Measurements from ENCODE around the gene TMPRSS2. TPM values are rescaled to one million over a fixed set of nuclear protein-coding genes. Genes with fewer than 3 reads are reported as not detected.

Gene TMPRSS2
- not detected in 2 replicates for total RNA-seq

GRCh38 chr21:41507521-41508414 lies at the start of gene TMPRSS2:
TMPRSS2 (minus strand) TSS chr21:41508158; CDS start chr21:41498133, 10,025 bp downstream.
- Mint-ChIP-seq H3K36me3 (ENCODE audit: low read depth) (no peaks in the 10 kb centered on the region), H3K4me3 (no peak within 1 kb of the TSS), H3K27ac (no peak within 1 kb of the TSS), H3K27me3 (ENCODE audit: insufficient read depth) (peaks cover 35% of the 10 kb centered on the region), H3K4me1 (ENCODE audit: low read depth) (no peaks in the 10 kb centered on the region), H3K9me3 (no peaks in the 10 kb centered on the region)
- intact Hi-C loops (cut with micrococcal nuclease): no loop called here
- DNase-seq (ENCODE audit: low spot score): no peak

GRCh38 chr21:41555057-41555456 lies 47.1 kb upstream of the TMPRSS2 start:
- Mint-ChIP-seq H3K9me3 (no peaks in the 10 kb centered on the region), H3K4me3 (no peak overlapping the region), H3K4me1 (ENCODE audit: low read depth) (peaks cover 4% of the 10 kb centered on the region), H3K27me3 (ENCODE audit: insufficient read depth) (peaks cover 19% of the 10 kb centered on the region), H3K27ac (no peak overlapping the region), H3K36me3 (ENCODE audit: low read depth) (no peaks in the 10 kb centered on the region)
- DNase-seq (ENCODE audit: low spot score): no peak
- intact Hi-C loops (cut with micrococcal nuclease): no loop called here

- Mint-ChIP-seq H3K27ac (no peak overlapping the region), H3K36me3 (ENCODE audit: low read depth) (no peaks in the 10 kb centered on the region), H3K4me3 (no peak overlapping the region), H3K9me3 (no peaks in the 10 kb centered on the region), H3K27me3 (ENCODE audit: insufficient read depth) (peaks cover 6% of the 10 kb centered on the region), H3K4me1 (ENCODE audit: low read depth) (no peaks in the 10 kb centered on the region)
- DNase-seq (ENCODE audit: low spot score): no peak
- intact Hi-C loops (cut with micrococcal nuclease): no loop called here
Observed at GRCh38 chr21:41552254-41552653, 44.3 kb upstream of the TMPRSS2 start.

GRCh38 chr21:41548781-41549180 lies 40.8 kb upstream of the TMPRSS2 start:
- DNase-seq (ENCODE audit: low spot score): no peak
- no peaks in the 10 kb centered on the region for H3K4me1 Mint-ChIP-seq (ENCODE audit: low read depth)
- peaks cover 7% of the 10 kb centered on the region for H3K27me3 Mint-ChIP-seq (ENCODE audit: insufficient read depth)
- intact Hi-C loops (cut with micrococcal nuclease): no loop called here
- no peak overlapping the region for H3K27ac Mint-ChIP-seq
- H3K4me3 Mint-ChIP-seq: no peak overlapping the region
- H3K9me3 Mint-ChIP-seq: no peaks in the 10 kb centered on the region
- no peaks in the 10 kb centered on the region for H3K36me3 Mint-ChIP-seq (ENCODE audit: low read depth)

GRCh38 chr21:41547111-41547510 lies 39.2 kb upstream of the TMPRSS2 start:
- intact Hi-C loops (cut with micrococcal nuclease): no loop called here
- no peaks in the 10 kb centered on the region for H3K36me3 Mint-ChIP-seq (ENCODE audit: low read depth)
- no peaks in the 10 kb centered on the region for H3K4me1 Mint-ChIP-seq (ENCODE audit: low read depth)
- no peak for DNase-seq (ENCODE audit: low spot score)
- H3K4me3 Mint-ChIP-seq: no peak overlapping the region
- H3K27me3 Mint-ChIP-seq (ENCODE audit: insufficient read depth): peaks cover 10% of the 10 kb centered on the region
- H3K27ac Mint-ChIP-seq: no peak overlapping the region
- no peaks in the 10 kb centered on the region for H3K9me3 Mint-ChIP-seq

GRCh38 chr21:41545500-41546359 lies 37.8 kb upstream of the TMPRSS2 start:
- Mint-ChIP-seq H3K27ac (no peak overlapping the region), H3K4me3 (no peak overlapping the region), H3K9me3 (no peaks in the 10 kb centered on the region), H3K36me3 (ENCODE audit: low read depth) (no peaks in the 10 kb centered on the region), H3K4me1 (ENCODE audit: low read depth) (no peaks in the 10 kb centered on the region), H3K27me3 (ENCODE audit: insufficient read depth) (peaks cover 10% of the 10 kb centered on the region)
- no peak for DNase-seq (ENCODE audit: low spot score)
- intact Hi-C loops (cut with micrococcal nuclease): no loop called here

GRCh38 chr21:41542727-41543126 lies 34.8 kb upstream of the TMPRSS2 start:
- no peaks in the 10 kb centered on the region for H3K9me3 Mint-ChIP-seq
- H3K4me1 Mint-ChIP-seq (ENCODE audit: low read depth): no peaks in the 10 kb centered on the region
- no peaks in the 10 kb centered on the region for H3K36me3 Mint-ChIP-seq (ENCODE audit: low read depth)
- H3K4me3 Mint-ChIP-seq: no peak overlapping the region
- intact Hi-C loops (cut with micrococcal nuclease): no loop called here
- peaks cover 17% of the 10 kb centered on the region for H3K27me3 Mint-ChIP-seq (ENCODE audit: insufficient read depth)
- no peak overlapping the region for H3K27ac Mint-ChIP-seq
- no peak for DNase-seq (ENCODE audit: low spot score)

- Mint-ChIP-seq H3K36me3 (ENCODE audit: low read depth) (no peaks in the 10 kb centered on the region), H3K4me1 (ENCODE audit: low read depth) (no peaks in the 10 kb centered on the region), H3K9me3 (no peaks in the 10 kb centered on the region), H3K27me3 (ENCODE audit: insufficient read depth) (peaks cover 11% of the 10 kb centered on the region), H3K4me3 (no peak overlapping the region), H3K27ac (no peak overlapping the region)
- intact Hi-C loops (cut with micrococcal nuclease): no loop called here
- no peak for DNase-seq (ENCODE audit: low spot score)
Observed at GRCh38 chr21:41537356-41537755, 29.4 kb upstream of the TMPRSS2 start.

- no peak overlapping the region for H3K27ac Mint-ChIP-seq
- intact Hi-C loops (cut with micrococcal nuclease): no loop called here
- no peak for DNase-seq (ENCODE audit: low spot score)
- H3K36me3 Mint-ChIP-seq (ENCODE audit: low read depth): no peaks in the 10 kb centered on the region
- no peak overlapping the region for H3K4me3 Mint-ChIP-seq
- H3K4me1 Mint-ChIP-seq (ENCODE audit: low read depth): no peaks in the 10 kb centered on the region
- no peaks in the 10 kb centered on the region for H3K9me3 Mint-ChIP-seq
- H3K27me3 Mint-ChIP-seq (ENCODE audit: insufficient read depth): peaks cover 11% of the 10 kb centered on the region
Observed at GRCh38 chr21:41536827-41537103, 28.8 kb upstream of the TMPRSS2 start.

- peaks cover 11% of the 10 kb centered on the region for H3K27me3 Mint-ChIP-seq (ENCODE audit: insufficient read depth)
- no peak for DNase-seq (ENCODE audit: low spot score)
- H3K9me3 Mint-ChIP-seq: no peaks in the 10 kb centered on the region
- no peak overlapping the region for H3K4me3 Mint-ChIP-seq
- H3K36me3 Mint-ChIP-seq (ENCODE audit: low read depth): no peaks in the 10 kb centered on the region
- H3K4me1 Mint-ChIP-seq (ENCODE audit: low read depth): no peaks in the 10 kb centered on the region
- intact Hi-C loops (cut with micrococcal nuclease): no loop called here
- H3K27ac Mint-ChIP-seq: no peak overlapping the region
Observed at GRCh38 chr21:41536076-41536826, 28.3 kb upstream of the TMPRSS2 start.

GRCh38 chr21:41530366-41530765 lies 22.4 kb upstream of the TMPRSS2 start:
- intact Hi-C loops (cut with micrococcal nuclease): no loop called here
- H3K27ac Mint-ChIP-seq: no peak overlapping the region

GRCh38 chr21:41529769-41530168 lies 21.8 kb upstream of the TMPRSS2 start:
- H3K9me3 Mint-ChIP-seq: no peaks in the 10 kb centered on the region
- peaks cover 1% of the 10 kb centered on the region for H3K27me3 Mint-ChIP-seq (ENCODE audit: insufficient read depth)
- H3K4me3 Mint-ChIP-seq: no peak overlapping the region
- no peak for DNase-seq (ENCODE audit: low spot score)
- H3K4me1 Mint-ChIP-seq (ENCODE audit: low read depth): no peaks in the 10 kb centered on the region
- H3K27ac Mint-ChIP-seq: no peak overlapping the region
- intact Hi-C loops (cut with micrococcal nuclease): no loop called here
- H3K36me3 Mint-ChIP-seq (ENCODE audit: low read depth): no peaks in the 10 kb centered on the region

More at GRCh38 chr21:41530366-41530765, 22.4 kb upstream of the TMPRSS2 start:
- Mint-ChIP-seq H3K9me3 (no peaks in the 10 kb centered on the region), H3K36me3 (ENCODE audit: low read depth) (no peaks in the 10 kb centered on the region), H3K4me3 (no peak overlapping the region), H3K27me3 (ENCODE audit: insufficient read depth) (peaks cover 4% of the 10 kb centered on the region), H3K4me1 (ENCODE audit: low read depth) (no peaks in the 10 kb centered on the region)
- no peak for DNase-seq (ENCODE audit: low spot score)

Data from activated T-helper 1 cell treated with anti-CD3 and anti-CD28 coated beads, Interleukin-12 subunit alpha, Interleukin-12 subunit beta, Interleukin-2, Interleukin-4 antibody, amounts not matched to agents 30 ng/mL and 10 ng/mL and 1 ng/mL, durations not matched to agents 14 hours and 24 hours and 36 hours (primary cell).